Measurements from ENCODE around the gene RPH3AL. TPM values are rescaled to one million over a fixed set of nuclear protein-coding genes. Genes with fewer than 3 reads are reported as not detected.
"Not testable (repeated sequence)": the region's sequence is repeated elsewhere in the genome, so short reads cannot be mapped to it uniquely, and the experiment has no call there.

Gene RPH3AL
- total RNA-seq, 1 donor, result 1.3 TPM

DNA sequence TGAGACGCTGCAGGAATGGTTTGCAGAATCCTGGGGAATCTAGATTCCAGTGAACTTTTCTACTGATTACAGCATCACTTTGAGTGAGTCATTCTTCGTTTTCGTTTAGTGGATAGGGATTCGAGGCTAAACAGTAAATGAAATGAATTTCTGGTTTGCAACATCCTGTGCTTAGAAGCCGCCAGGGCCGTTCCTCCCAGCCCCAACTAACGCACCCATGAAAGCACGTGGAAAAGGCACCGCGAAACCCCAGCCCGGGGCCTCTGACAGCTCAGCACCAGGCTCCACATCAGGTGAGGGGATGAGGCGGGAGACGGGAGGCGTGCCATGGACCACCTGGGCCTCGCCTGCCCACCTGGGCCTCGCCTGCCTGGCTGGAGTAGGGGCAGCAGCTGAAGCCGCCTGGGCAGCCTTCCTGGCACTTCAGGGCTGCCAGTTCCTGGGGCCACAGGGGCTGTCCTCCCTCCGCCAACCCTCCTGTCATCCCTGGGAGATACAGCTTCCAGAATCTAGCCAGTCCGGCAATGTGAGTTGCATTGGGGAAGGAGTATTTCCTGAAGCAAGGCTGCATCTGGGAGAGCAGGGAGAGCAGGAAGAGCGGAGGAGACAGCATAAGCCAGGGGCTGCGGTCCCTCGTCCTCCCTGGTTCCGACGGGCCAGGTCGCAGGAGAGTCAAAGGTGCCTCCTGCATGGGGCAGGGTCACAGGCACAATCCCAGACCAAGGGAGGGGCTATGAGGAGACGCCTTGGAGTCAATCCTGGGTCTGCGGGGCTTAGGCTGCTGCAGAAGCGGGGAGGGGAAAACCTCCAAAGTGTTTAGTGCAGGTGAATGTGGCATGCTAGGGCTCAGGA lies 78.4 kb downstream of the RPH3AL start:
- DNase-seq (ENCODE audit: low read depth), result no peak
- TF ChIP-seq CTCF (IDR thresholded peaks at IDR 0.05; ENCODE audit: insufficient read depth, low read depth, low read length), result no peak

GRCh38 chr17:272856-273255 lies 79.8 kb downstream of the RPH3AL start:
- H3K4me3 ChIP-seq (ENCODE audit: low read depth, low read length), result not testable (repeated sequence)

More for the DNA sequence above, 78.4 kb downstream of the RPH3AL start:
- no peak overlapping the region for H3K4me3 ChIP-seq (ENCODE audit: low read depth, low read length)

GRCh38 chr17:271928-272623 lies 80.5 kb downstream of the RPH3AL start:
- not testable (repeated sequence) for DNase-seq (ENCODE audit: low read depth); H3K4me3 ChIP-seq (ENCODE audit: low read depth, low read length)

More at GRCh38 chr17:272856-273255, 79.8 kb downstream of the RPH3AL start:
- DNase-seq (ENCODE audit: low read depth), result not testable (repeated sequence)

DNA sequence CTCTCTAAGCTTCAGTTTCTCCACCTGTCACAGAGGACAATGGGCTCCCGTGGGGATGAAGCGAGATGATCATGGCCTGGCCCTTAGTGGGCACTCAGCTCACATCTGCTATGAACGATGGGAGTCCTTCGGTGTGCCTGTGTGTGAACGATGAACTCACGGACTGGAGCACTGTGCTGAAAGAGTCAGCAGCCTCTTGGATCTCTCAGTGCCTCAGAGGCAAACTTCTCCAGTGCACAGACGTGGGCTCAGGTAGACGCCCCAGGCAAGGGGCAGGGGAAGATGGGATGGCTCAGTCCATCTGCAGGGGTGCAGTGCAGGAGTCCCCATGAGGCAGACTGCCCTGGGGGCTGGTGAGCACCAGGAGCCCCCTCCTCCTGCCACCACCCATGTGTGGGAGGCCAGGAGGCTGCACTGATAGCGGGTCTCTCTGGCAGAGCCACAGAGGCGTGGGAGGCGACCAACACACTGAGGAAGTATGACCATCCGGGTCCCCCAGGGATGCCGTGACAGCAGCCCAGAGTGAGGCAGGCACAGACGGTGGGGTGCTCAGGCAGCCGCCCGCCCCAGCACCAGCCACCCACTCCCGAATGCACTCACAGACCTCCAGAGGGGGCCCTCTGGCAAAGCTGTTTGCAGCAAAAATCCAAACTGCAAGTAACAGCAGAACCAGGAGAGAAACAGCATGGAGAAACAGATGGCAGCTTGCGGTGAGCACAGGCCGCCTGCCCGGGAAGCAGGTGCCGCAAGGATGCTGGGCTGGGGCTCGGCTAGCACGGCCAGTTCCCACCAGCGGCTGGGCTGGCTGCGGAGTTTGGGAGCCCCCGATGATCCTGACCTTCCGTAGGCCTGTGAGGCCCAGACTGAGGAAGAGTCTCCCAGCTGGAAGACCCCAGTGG lies 82.7 kb downstream of the RPH3AL start:
- TF ChIP-seq CTCF (IDR thresholded peaks at IDR 0.05; ENCODE audit: insufficient read depth, low read depth, low read length), result no peak
- no peak overlapping the region for H3K4me3 ChIP-seq (ENCODE audit: low read depth, low read length)
- DNase-seq (ENCODE audit: low read depth), result no peak

DNA sequence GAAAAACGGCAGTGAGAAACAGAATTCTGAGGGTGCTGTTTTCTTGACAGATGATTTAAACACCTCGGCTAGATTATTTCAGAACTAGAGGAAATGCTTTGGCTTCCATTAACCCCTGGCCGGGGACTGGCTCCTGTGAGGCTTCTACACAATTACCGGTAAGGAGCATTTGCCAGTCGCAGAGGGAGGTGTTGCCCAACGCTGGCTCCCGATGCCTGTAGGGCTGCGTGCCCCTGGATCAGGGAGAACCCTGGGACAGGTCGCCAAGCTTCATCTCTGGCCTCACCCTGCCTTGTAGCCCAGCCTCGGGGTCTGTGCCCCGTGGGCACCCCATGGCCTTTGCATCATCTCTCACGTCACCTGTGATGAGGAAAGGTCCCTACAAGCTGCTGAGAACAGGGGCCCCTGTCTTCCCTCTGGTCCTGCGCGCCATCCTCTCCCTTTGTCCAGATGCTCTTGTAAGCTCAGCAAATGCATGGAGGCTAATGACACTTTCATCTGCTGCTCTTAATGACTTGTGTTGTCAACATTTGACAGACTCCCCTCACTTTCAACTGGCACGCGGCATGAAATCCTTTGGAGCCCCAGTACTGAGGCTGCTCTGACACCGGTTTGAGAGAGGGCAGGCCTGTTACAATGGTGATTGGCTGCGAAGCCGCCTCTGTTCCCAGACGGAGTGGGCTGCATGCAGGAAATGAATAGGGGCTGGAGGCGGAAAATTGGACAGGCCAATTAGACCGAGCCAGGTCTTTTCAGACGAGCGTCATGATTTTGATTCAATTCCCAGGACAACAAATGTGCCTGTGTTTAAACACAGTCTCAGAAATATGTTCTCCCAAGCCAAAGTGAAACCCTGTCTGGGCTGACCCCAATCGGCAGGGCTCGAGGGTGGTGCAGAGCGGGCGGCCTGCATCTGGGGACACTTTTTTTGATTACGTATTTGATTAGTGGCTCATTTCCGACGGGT lies 85.6 kb downstream of the RPH3AL start:
- no peak overlapping the region for H3K4me3 ChIP-seq (ENCODE audit: low read depth, low read length)
- no peak for DNase-seq (ENCODE audit: low read depth)
- TF ChIP-seq CTCF (IDR thresholded peaks at IDR 0.05; ENCODE audit: insufficient read depth, low read depth, low read length), result no peak

DNA sequence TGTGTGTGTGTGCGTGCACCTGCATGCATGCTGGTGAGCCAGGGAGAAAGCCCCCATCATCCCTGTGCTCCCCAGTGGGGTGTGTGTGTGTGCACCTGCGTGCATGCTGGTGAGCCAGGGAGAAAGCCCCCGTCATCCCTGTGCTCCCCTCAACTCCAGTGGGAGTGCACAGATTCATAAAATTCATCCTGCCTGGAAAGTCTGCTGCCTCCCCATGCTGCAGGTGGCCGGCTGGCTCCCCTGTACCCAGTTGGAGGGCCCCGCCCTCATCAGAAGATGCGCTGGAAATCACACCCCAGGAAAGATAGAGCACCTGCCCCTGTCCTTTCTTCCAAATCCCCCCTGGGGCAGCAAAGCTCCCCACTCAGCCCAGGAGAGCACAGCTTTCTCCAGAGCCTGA lies 86.4 kb downstream of the RPH3AL start:
- DNase-seq (ENCODE audit: low read depth), result no peak
- no peak overlapping the region for H3K4me3 ChIP-seq (ENCODE audit: low read depth, low read length)
- TF ChIP-seq CTCF (IDR thresholded peaks at IDR 0.05; ENCODE audit: insufficient read depth, low read depth, low read length), result no peak

GRCh38 chr17:265718-266117 lies 86.9 kb downstream of the RPH3AL start:
- DNase-seq (ENCODE audit: low read depth), result no peak
- no peak for TF ChIP-seq CTCF (IDR thresholded peaks at IDR 0.05; ENCODE audit: insufficient read depth, low read depth, low read length)

More at GRCh38 chr17:265718-266117, 86.9 kb downstream of the RPH3AL start:
- H3K4me3 ChIP-seq (ENCODE audit: low read depth, low read length), result no peak overlapping the region
